HepG2 (cell line): ENCODE measurements around the gene NTMT1. TPM values are rescaled to one million over a fixed set of nuclear protein-coding genes. Genes with fewer than 3 reads are reported as not detected.

Experiments used
- BCLAF1 ChIP-seq: fragments of 450-650 bp; IDR thresholded peaks from 2 replicates; pipeline ENCODE4 v1.6.1; 2017; ENCODE audit warnings: mild to moderate bottlenecking
- ELK4 ChIP-seq: sonication (generic); formaldehyde crosslinking; IDR thresholded peaks from 2 replicates; pipeline ENCODE4 v1.9.0; 2021; ENCODE audit warnings: missing genetic modification reagents, borderline replicate concordance
- FOSL1 ChIP-seq: sonication (generic); formaldehyde crosslinking; IDR thresholded peaks from 2 replicates; pipeline ENCODE4 v1.9.0; 2021; ENCODE audit warnings: missing genetic modification reagents, borderline replicate concordance
- FOXA1 ChIP-seq, 2 experiments: fragments of 450-650 bp in 1 of 2; sonication (generic) in 1 of 2; formaldehyde crosslinking in 1 of 2; IDR thresholded peaks; 2 replicates each; pipeline versions ENCODE4 v1.4.0 to v1.6.1; 2016 to 2020; ENCODE audit warnings: missing genetic modification reagents in 1 of 2
- MTF2 ChIP-seq: sonication (generic); formaldehyde crosslinking; IDR thresholded peaks from 2 replicates; pipeline ENCODE4 v1.5.0; 2020; ENCODE audit warnings: missing genetic modification reagents, borderline replicate concordance
- MYPOP ChIP-seq: sonication (generic); formaldehyde crosslinking; IDR thresholded peaks from 2 replicates; pipeline ENCODE4 v1.8.1; 2023; ENCODE audit warnings: mild to moderate bottlenecking, moderate library complexity, missing genetic modification reagents
- NCOR1 ChIP-seq: fragments of 200-600 bp; sonication (generic); IDR thresholded peaks from 2 replicates; pipeline ENCODE4 v1.7.0; 2017; ENCODE audit warnings: antibody characterized with exemption, low read length, borderline replicate concordance
- NRL ChIP-seq: sonication (generic); formaldehyde crosslinking; IDR thresholded peaks from 2 replicates; pipeline ENCODE4 v1.5.0; 2020; ENCODE audit warnings: missing genetic modification reagents, mild to moderate bottlenecking, moderate library complexity, borderline replicate concordance
- RAD51 ChIP-seq: fragments of 450-650 bp; IDR thresholded peaks from 2 replicates; pipeline ENCODE4 v1.6.1; 2016; ENCODE audit warnings: borderline replicate concordance
- RXRA ChIP-seq: sonication (generic); formaldehyde crosslinking; IDR thresholded peaks from 2 replicates; pipeline ENCODE4 v1.5.1; 2020; ENCODE audit warnings: missing genetic modification reagents
- SETDB1 ChIP-seq: sonication (generic); formaldehyde crosslinking; IDR thresholded peaks from 2 replicates; pipeline ENCODE4 v1.5.1; 2020; ENCODE audit warnings: missing genetic modification reagents, mild to moderate bottlenecking, borderline replicate concordance
- SMC3 ChIP-seq: IDR thresholded peaks from 2 replicates; pipeline ENCODE4 v1.6.1; 2011; ENCODE audit warnings: low read length, improper control_type of control experiment
- XBP1 ChIP-seq: sonication (generic); formaldehyde crosslinking; IDR thresholded peaks from 2 replicates; pipeline ENCODE4 v1.5.0; 2020; ENCODE audit warnings: missing genetic modification reagents
- ZBTB10 ChIP-seq: sonication (generic); formaldehyde crosslinking; IDR thresholded peaks from 2 replicates; pipeline ENCODE4 v1.4.0; 2020; ENCODE audit warnings: missing genetic modification reagents, borderline replicate concordance
- ZFX ChIP-seq: sonication (generic); formaldehyde crosslinking; IDR thresholded peaks from 2 replicates; pipeline ENCODE4 v1.4.0; 2020; ENCODE audit warnings: mild to moderate bottlenecking, low read depth, missing genetic modification reagents, moderate library complexity
- ZNF660 ChIP-seq: sonication (generic); formaldehyde crosslinking; IDR thresholded peaks from 2 replicates; pipeline ENCODE4 v1.5.1; 2020; ENCODE audit warnings: mild to moderate bottlenecking, low read depth, missing genetic modification reagents, borderline replicate concordance
- ZNF749 ChIP-seq: sonication (generic); formaldehyde crosslinking; IDR thresholded peaks from 2 replicates; pipeline ENCODE4 v1.8.0; 2022; ENCODE audit warnings: mild to moderate bottlenecking, missing genetic modification reagents, moderate library complexity, borderline replicate concordance
- ZSCAN29 ChIP-seq: sonication (generic); formaldehyde crosslinking; conservative IDR thresholded peaks from 2 replicates; pipeline ENCODE4 v1.4.0; 2020; ENCODE audit warnings: mild to moderate bottlenecking, missing genetic modification reagents
- polyA plus RNA-seq, 8 experiments: library from polyadenylated mRNA; depleted of rRNA in 3 of 8; stranded (reverse) in 7 of 8; unstranded in 1 of 8; fragments of >200 nt; fragmentation: Illumina TruSeq in 4 of 8; extraction: Trizol in 4 of 8; gene quantifications; 2 replicates each; pipeline versions ENCODE4 v1.2.1 to v1.2.3, GENCODE V29; 2011 to 2016; ENCODE audit warnings: low read depth in 4 of 8, missing spikeins in 1 of 8, mixed read lengths in 1 of 8; ENCODE audit not compliant: insufficient read depth in 1 of 8
- total RNA-seq, 5 experiments: library from RNA; depleted of rRNA; stranded (reverse); fragments of >200 nt; fragmentation: Illumina TruSeq; extraction: Trizol; gene quantifications; 2 replicates each; pipeline ENCODE4 v1.2.3, GENCODE V29; 2016; ENCODE audit warnings: low read depth in 1 of 5
- TF ChIP-seq, protein P1 (sequence below): sonication (generic); formaldehyde crosslinking; IDR thresholded peaks from 2 replicates; pipeline ENCODE4 v1.5.0; 2020; ENCODE audit warnings: missing genetic modification reagents

The NTMT1 gene
- total and polyA plus RNA-seq, 2 of the 13 experiments (the other 11 are each of a cell fraction or from before 2014, with no cell fraction given) = 49.1 to 53.8 TPM

GRCh38 chr9:129597355-129598088 lies 28.4 kb upstream of the NTMT1 start (continued):
- peak; percentile 33; the same call in 1 of the 2 replicates for TF ChIP-seq NCOR1
- TF ChIP-seq SMC3 = no peak
- TF ChIP-seq XBP1 = no peak
- TF ChIP-seq ZBTB10 = peak; percentile 86; the same call in 1 of the 2 replicates
- TF ChIP-seq, protein P1, sequence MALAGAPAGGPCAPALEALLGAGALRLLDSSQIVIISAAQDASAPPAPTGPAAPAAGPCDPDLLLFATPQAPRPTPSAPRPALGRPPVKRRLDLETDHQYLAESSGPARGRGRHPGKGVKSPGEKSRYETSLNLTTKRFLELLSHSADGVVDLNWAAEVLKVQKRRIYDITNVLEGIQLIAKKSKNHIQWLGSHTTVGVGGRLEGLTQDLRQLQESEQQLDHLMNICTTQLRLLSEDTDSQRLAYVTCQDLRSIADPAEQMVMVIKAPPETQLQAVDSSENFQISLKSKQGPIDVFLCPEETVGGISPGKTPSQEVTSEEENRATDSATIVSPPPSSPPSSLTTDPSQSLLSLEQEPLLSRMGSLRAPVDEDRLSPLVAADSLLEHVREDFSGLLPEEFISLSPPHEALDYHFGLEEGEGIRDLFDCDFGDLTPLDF (CRISPR knock-in tag) = peak; percentile 77
- TF ChIP-seq ZNF749 (CRISPR knock-in tag) = no peak
- peak; percentile 16; the same call in 1 of the 2 replicates for TF ChIP-seq NRL
- no peak for TF ChIP-seq SETDB1 (CRISPR knock-in tag)
- 0 out of 2 replicates have a peak, but pooled peaks have one; percentile 11 for TF ChIP-seq FOSL1 (CRISPR knock-in tag)
- TF ChIP-seq ELK4 (CRISPR knock-in tag) = 0 out of 2 replicates have a peak, but pooled peaks have one; percentile 38
- TF ChIP-seq ZSCAN29 (CRISPR knock-in tag) = peak; percentile 95
- TF ChIP-seq ZFX (CRISPR knock-in tag) = peak; percentile 93
- no peak for TF ChIP-seq RAD51
- TF ChIP-seq MYPOP (CRISPR knock-in tag) = 0 out of 2 replicates have a peak, but pooled peaks have one; percentile 32
- TF ChIP-seq BCLAF1 = no peak
- no peak for TF ChIP-seq ZNF660
- TF ChIP-seq RXRA (CRISPR knock-in tag) = peak; percentile 94
- no peak for TF ChIP-seq MTF2 (CRISPR knock-in tag)
- TF ChIP-seq FOXA1 (IDR thresholded peaks at IDR 0.05) = no peak
- peak; percentile 68 for TF ChIP-seq FOXA1 (CRISPR knock-in tag; IDR thresholded peaks at IDR 0.05)
